Natural killer cell (primary cell): Measurements from ENCODE around the gene PRKG1. TPM values are rescaled to one million over a fixed set of nuclear protein-coding genes. Genes with fewer than 3 reads are reported as not detected.

Experiments
- ATAC-seq, 3 donors: fragments of 150-1000 bp in 2 of 3; fragments of 200-7000 bp in 1 of 3; cut with Tn5 transposase; 1 replicate in 1 of 3; 2 replicates in 2 of 3; pipeline ENCODE4 v1.10.0; 2021; ENCODE audit warnings: mild to moderate bottlenecking in 2 of 3, moderate library complexity in 2 of 3
- DNase-seq, 2 donors: peaks; one replicate each; pipeline versions ENCODE4 v3.0.0 to v3.0.0-alpha.2; 2013 to 2021; ENCODE audit warnings: mixed read lengths in 1 of 2
- H3K27ac ChIP-seq: one replicate; pipeline ENCODE4 v1.5.1; 2013; ENCODE audit warnings: mild to moderate bottlenecking, low read length
- H3K27me3 ChIP-seq: one replicate; pipeline ENCODE4 v1.6.1; 2013; ENCODE audit warnings: low read length; ENCODE audit not compliant: control insufficient read depth, insufficient read depth
- H3K36me3 ChIP-seq: one replicate; pipeline ENCODE4 v1.6.1; 2013; ENCODE audit warnings: low read length; ENCODE audit not compliant: control insufficient read depth, insufficient read depth
- H3K4me1 ChIP-seq: one replicate; pipeline ENCODE4 v1.6.1; 2013; ENCODE audit warnings: low read length; ENCODE audit not compliant: control insufficient read depth, insufficient read depth
- H3K4me3 ChIP-seq: one replicate; pipeline ENCODE4 v1.5.1; 2013; ENCODE audit warnings: low read length
- H3K9me3 ChIP-seq: one replicate; pipeline ENCODE4 v1.6.1; 2013; ENCODE audit warnings: low read length; ENCODE audit not compliant: control insufficient read depth, insufficient read depth
- H3K27ac Mint-ChIP-seq, 2 donors: one replicate each; pipeline ENCODE4 v1.8.0; 2022; ENCODE audit warnings: mild to moderate bottlenecking in 2 of 2, mixed read lengths in 2 of 2, moderate library complexity in 1 of 2
- H3K27me3 Mint-ChIP-seq, 2 donors: one replicate each; pipeline ENCODE4 v1.8.0; 2022; ENCODE audit warnings: low read depth in 2 of 2, mixed read lengths in 2 of 2
- H3K36me3 Mint-ChIP-seq: one replicate; pipeline ENCODE4 v1.8.0; 2022; ENCODE audit warnings: mixed read lengths
- H3K4me1 Mint-ChIP-seq, 2 donors: one replicate each; pipeline ENCODE4 v1.8.0; 2022; ENCODE audit warnings: mixed read lengths in 2 of 2
- H3K4me3 Mint-ChIP-seq: one replicate; pipeline ENCODE4 v1.8.0; 2022; ENCODE audit warnings: mild to moderate bottlenecking, moderate library complexity, mixed read lengths
- H3K9me3 Mint-ChIP-seq, 2 donors: one replicate each; pipeline ENCODE4 v1.8.0; 2022; ENCODE audit warnings: mixed read lengths in 2 of 2
- CTCF ChIP-seq: fragments of 200-600 bp; IDR thresholded peaks from one replicate; pipeline ENCODE4 v1.8.0; 2022; ENCODE audit warnings: antibody characterized with exemption
- WGBS: methylation state at CpG from one replicate; pipeline ENCODE4 v1.1.7; 2013; ENCODE audit warnings: missing lambda C conversion rate; ENCODE audit not compliant: insufficient coverage; 5-methylcytosine and 5-hydroxymethylcytosine counted together
- intact Hi-C: fragments of 100-400 bp; cut with micrococcal nuclease; formaldehyde crosslinking; loops from one replicate; pipeline ENCODE4 v1.14.2; 2022
- total RNA-seq, 4 donors: library from RNA; stranded (reverse); fragments of 120-200 nt in 1 of 4; gene quantifications; one replicate each; pipeline versions ENCODE4 v1.2.3 to v1.2.4, GENCODE V29; 2013 to 2022

PRKG1 gene
- total RNA-seq, 3 donors from 2014 or later (not counting 1 experiment from before 2014, with no cell fraction given): 0.23 to 0.41 (median 0.35) TPM

- Histone ChIP-seq H3K4me1 (no peaks in the 10 kb centered on the region), H3K9me3 (no peaks in the 10 kb centered on the region), H3K27ac (no peak overlapping the region), H3K36me3 (no peaks in the 10 kb centered on the region), H3K4me3 (no peak overlapping the region), H3K27me3 (no peaks in the 10 kb centered on the region)
- H3K27me3 Mint-ChIP-seq: no peaks in the 10 kb centered on the region
- no peak overlapping the region for H3K27ac Mint-ChIP-seq
- ATAC-seq (no peak), DNase-seq (no peak)
- intact Hi-C loops: no loop called here
- no peaks in the 10 kb centered on the region for H3K36me3 Mint-ChIP-seq
- no peaks in the 10 kb centered on the region for H3K9me3 Mint-ChIP-seq
- no peaks in the 10 kb centered on the region for H3K4me1 Mint-ChIP-seq
- TF ChIP-seq CTCF: no peak
- no peak overlapping the region for H3K4me3 Mint-ChIP-seq
- 89% methylated on average over 1 of the region's 1 CpG for WGBS
Observed at GRCh38 chr10:51928162-51928561, 853.9 kb downstream of the PRKG1 start.

- intact Hi-C loops: no loop called here
- Histone ChIP-seq H3K27me3 (no peaks in the 10 kb centered on the region), H3K36me3 (no peaks in the 10 kb centered on the region), H3K4me1 (no peaks in the 10 kb centered on the region), H3K9me3 (no peaks in the 10 kb centered on the region), H3K4me3 (no peak overlapping the region), H3K27ac (no peak overlapping the region)
- Mint-ChIP-seq H3K36me3 (no peaks in the 10 kb centered on the region), H3K4me3 (no peak overlapping the region), H3K27me3 (no peaks in the 10 kb centered on the region), H3K27ac (no peak overlapping the region), H3K9me3 (no peaks in the 10 kb centered on the region), H3K4me1 (no peaks in the 10 kb centered on the region)
- ATAC-seq (no peak), DNase-seq (no peak)
- 90% methylated on average over 3 of the region's 4 CpGs for WGBS
- no peak for TF ChIP-seq CTCF
Observed at GRCh38 chr10:51932530-51932929, 858.2 kb downstream of the PRKG1 start.

GRCh38 chr10:51934373-51934772, 860.1 kb downstream of the PRKG1 start:
- DNase-seq: no peak
- H3K27me3 ChIP-seq: no peaks in the 10 kb centered on the region
- Mint-ChIP-seq H3K27me3 (no peaks in the 10 kb centered on the region), H3K4me3 (no peak overlapping the region), H3K9me3 (no peaks in the 10 kb centered on the region), H3K27ac (no peak overlapping the region), H3K4me1 (no peaks in the 10 kb centered on the region), H3K36me3 (no peaks in the 10 kb centered on the region)
- no peaks in the 10 kb centered on the region for H3K9me3 ChIP-seq
- intact Hi-C loops: no loop called here
- 90% methylated on average over 4 of the region's 5 CpGs for WGBS
- H3K4me3 ChIP-seq: no peak overlapping the region
- H3K36me3 ChIP-seq: no peaks in the 10 kb centered on the region
- ATAC-seq: no peak
- H3K27ac ChIP-seq: no peak overlapping the region
- H3K4me1 ChIP-seq: no peaks in the 10 kb centered on the region
- no peak for TF ChIP-seq CTCF

- no peaks in the 10 kb centered on the region for H3K27me3 Mint-ChIP-seq
- H3K9me3 Mint-ChIP-seq: no peaks in the 10 kb centered on the region
- H3K9me3 ChIP-seq: no peaks in the 10 kb centered on the region
- WGBS: 0% methylated on average over 1 of the region's 5 CpGs
- H3K4me3 ChIP-seq: no peak overlapping the region
- no peaks in the 10 kb centered on the region for H3K27me3 ChIP-seq
- no peaks in the 10 kb centered on the region for H3K36me3 Mint-ChIP-seq
- H3K4me3 Mint-ChIP-seq: no peak overlapping the region
- DNase-seq: no peak
- H3K27ac Mint-ChIP-seq: no peak overlapping the region
- no peak overlapping the region for H3K27ac ChIP-seq
- TF ChIP-seq CTCF: no peak
- no peaks in the 10 kb centered on the region for H3K4me1 Mint-ChIP-seq
- ATAC-seq: no peak
- no peaks in the 10 kb centered on the region for H3K4me1 ChIP-seq
- no peaks in the 10 kb centered on the region for H3K36me3 ChIP-seq
- intact Hi-C loops: no loop called here
Observed at GRCh38 chr10:51935341-51935740, 861.1 kb downstream of the PRKG1 start.
